ENCODE results near the gene SLC39A1.

DNA sequence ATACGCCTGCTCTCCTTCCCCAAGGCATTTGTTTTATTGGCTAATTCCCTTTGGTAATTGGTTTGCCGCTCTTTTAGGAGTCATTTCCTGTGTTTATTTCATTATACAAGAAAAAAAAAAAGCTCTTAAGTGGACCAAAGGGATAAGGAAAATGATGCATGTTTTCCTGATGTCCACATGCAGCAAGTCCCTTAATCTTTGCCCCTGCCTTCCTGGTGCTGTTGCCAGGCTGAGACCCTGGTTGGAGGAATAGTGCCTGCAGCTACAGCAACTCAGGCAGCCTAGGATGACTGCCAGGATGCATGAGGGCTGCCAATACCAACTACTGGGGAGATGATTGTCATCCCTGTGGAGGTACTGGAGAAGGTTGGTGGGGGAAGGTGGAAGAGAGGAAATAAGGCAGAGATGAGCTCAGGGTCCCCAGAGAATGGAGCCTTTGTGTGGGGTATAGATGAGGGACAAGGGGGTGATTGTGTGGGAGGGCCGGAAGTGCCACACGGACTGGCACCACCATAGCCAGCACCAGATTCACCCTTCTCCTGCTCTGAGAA lies 34.5 kb downstream of the SLC39A1 start:
- no peak for TF ChIP-seq FOXA1 (IDR thresholded peaks at IDR 0.05)
- TF ChIP-seq SP1 (IDR thresholded peaks at IDR 0.05): no peak
- no peak for TF ChIP-seq TARDBP (IDR thresholded peaks at IDR 0.05)
- TF ChIP-seq FOXM1 (IDR thresholded peaks at IDR 0.05; ENCODE audit: borderline replicate concordance): no peak
- no peak for TF ChIP-seq ARNT (IDR thresholded peaks at IDR 0.05)
- no peak for TF ChIP-seq L3MBTL2 (conservative IDR thresholded peaks at IDR 0.05)

Measured in HEK293T (cell line).